GM12874 (cell line): ENCODE results near the gene PHACTR3.

Source experiments
- TF ChIP-seq, protein P1 (sequence below): IDR thresholded peaks from 2 replicates; pipeline ENCODE4 v1.5.1; 2011; ENCODE audit warnings: low read depth, mild to moderate bottlenecking, control low read depth, low read length, moderate library complexity; ENCODE audit not compliant: insufficient read depth

The PHACTR3 gene

DNA sequence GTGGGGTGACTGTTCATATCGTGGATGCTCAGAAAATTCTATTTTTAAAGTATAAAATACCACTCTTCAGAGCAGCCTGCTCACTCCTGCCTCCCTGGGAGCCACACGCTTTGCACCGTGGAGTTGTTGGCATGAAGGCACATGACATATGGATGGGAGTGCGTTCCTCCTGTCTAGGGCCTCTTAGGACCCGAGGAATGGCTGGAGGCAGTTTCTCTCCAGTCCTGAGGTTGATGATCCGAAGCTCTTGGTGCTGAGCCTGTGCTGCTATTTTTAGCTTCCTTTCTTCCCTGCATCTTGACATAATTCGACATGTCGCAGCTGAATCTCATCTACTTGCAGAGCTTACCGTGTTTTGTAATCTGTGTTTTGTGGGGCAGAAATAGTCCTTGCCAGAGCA is 73.9 kb downstream of the PHACTR3 start:
- TF ChIP-seq, protein P1, sequence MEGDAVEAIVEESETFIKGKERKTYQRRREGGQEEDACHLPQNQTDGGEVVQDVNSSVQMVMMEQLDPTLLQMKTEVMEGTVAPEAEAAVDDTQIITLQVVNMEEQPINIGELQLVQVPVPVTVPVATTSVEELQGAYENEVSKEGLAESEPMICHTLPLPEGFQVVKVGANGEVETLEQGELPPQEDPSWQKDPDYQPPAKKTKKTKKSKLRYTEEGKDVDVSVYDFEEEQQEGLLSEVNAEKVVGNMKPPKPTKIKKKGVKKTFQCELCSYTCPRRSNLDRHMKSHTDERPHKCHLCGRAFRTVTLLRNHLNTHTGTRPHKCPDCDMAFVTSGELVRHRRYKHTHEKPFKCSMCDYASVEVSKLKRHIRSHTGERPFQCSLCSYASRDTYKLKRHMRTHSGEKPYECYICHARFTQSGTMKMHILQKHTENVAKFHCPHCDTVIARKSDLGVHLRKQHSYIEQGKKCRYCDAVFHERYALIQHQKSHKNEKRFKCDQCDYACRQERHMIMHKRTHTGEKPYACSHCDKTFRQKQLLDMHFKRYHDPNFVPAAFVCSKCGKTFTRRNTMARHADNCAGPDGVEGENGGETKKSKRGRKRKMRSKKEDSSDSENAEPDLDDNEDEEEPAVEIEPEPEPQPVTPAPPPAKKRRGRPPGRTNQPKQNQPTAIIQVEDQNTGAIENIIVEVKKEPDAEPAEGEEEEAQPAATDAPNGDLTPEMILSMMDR, result no peak

DNA sequence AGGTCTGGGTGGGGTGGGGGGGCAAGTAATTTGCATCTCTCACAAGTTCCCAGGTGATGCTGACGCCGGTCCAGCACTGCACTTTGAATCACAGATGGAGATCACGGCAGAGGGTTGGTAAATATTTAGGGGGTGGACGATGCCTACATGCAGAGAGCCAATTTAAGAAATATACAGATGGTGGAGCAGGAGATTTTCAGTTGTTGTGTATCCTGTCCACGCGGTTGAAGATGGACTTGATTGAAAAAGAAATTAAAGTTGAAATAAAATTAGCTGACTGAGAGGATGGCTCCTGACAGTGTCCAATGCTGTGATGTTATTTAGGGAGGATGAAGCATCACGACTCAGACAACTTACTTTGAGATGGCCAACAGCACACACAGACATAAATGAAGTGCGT is 74.6 kb downstream of the PHACTR3 start:
- TF ChIP-seq, protein P1, result no peak

DNA sequence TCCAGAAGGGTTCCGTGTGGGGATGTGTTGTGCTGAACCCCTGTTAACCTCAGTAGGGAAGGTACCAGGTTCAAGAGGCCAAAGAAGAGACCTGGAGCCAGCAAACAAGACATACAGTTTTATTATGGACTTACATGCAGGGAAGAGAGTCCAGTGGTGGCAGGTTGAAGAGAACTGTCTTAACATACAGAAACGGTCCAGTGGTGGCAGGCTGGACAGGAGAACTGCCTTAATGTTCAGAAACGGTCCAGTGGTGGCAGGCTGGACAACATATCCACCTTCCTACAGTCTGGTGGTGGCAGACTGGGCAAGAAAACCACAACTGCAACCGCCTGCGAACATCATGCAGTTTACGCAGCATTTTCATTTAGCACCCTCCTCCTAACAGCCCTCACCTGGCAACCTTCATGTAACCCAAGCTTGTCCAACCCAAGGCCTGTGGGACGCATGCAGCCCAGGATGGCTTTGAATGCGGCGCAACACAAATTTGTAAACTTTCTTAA is 75.9 kb downstream of the PHACTR3 start:
- TF ChIP-seq, protein P1, result no peak

DNA sequence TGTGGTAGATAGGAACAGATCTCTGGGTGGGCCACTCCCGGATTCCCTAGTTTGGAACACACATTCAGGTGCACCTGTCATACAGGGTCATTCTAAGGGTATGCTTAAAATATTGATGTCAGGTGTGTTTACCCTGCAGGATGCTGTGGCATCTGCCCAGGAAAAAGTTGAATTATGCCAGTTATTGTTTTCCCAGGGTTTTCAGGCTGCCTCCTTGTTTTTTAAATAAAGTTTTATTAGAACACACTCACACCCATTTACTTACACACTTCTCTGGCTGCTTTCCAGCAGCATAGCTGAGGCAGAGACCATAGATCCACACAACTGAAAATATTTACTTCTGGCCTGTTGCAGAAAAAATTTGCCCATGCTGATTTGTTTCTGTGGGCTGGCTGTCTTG is 76.5 kb downstream of the PHACTR3 start:
- TF ChIP-seq, protein P1, result no peak

DNA sequence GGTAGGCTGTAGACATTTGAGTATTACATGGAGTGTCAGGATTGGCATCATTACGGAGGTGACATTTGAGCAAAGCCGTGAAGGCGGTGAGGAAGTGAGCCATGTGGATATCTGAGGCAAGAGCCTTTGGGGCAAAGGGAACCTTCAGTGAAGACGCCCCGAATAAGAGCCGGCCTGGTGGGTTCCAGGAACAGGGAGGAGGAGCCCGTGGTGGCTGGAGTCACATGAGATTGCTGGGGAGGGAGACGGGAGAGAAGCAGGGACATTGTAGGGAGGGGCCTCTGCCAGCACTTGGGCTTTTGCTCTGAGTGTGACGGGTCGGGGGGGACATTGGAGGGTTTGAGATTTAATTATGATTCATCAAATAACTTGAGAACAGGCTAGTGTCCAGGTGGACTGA is 78.3 kb downstream of the PHACTR3 start:
- TF ChIP-seq, protein P1, result no peak

DNA sequence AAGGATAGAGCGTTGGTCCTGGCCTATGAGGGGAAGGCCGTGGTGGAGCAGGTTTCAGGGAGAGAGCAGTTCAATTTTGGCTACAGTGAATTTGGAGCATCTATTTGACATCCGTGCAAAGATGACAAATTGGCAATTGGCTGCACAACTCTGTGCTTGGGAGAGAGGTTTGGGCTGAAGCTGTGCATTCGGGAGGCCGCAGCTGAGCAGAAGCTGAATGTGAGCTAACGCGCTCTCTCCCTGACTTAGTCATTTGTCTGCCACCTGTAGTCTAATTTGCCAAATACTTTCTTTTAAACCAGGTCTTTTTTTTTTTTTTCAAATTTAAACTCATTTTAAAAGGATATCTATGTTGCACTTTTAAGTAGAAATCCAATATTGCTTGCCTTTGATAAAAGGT is 78.8 kb downstream of the PHACTR3 start:
- TF ChIP-seq, protein P1, result no peak

DNA sequence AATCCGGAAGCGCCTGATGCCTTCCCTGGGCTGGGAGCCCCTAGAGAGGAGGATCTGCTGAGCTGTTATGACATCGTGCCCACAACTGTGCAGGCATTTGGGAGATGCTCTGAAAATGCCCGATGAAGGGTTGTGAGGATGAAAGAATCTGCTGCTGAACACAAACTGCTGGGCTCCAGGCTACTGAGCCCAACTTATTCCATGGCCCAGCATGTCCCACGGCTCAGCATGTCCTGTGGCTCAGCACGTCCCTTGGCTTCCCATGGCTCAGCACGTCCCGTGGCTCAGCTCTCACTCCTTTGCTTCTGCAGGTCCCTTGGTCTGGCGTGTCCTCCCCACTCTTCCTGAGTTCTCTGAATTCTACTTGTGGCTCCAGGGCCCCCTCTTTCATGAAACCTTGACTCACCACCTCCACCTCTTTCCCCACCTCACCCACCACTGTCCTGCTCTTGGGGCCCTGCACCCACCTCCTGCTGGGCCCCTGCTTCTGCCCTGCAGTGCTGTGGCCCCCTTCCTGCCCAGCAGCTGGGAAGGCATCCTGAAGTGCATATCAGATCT is 80.4 kb downstream of the PHACTR3 start:
- TF ChIP-seq, protein P1, result no peak
